PC-9 (cell line): Measurements from ENCODE around the gene EFNA3. TPM values are rescaled to one million over a fixed set of nuclear protein-coding genes. Genes with fewer than 3 reads are reported as not detected.

Source experiments
- BruUV-seq: library from RNA; stranded (reverse); fragments of 400-500 nt; replicated peaks from 2 replicates; lab custom pipeline; 2021; lab: Mats Ljungman, UMichigan
- CTCF ChIA-PET: fragments of 300-600 bp; sonication (Branson Sonifier 250); formaldehyde crosslinking; loops from one replicate; lab custom pipeline; 2022; ENCODE audit warnings: antibody characterized with exemption; lab: Charles Lee
- POLR2A ChIA-PET: fragments of 300-600 bp; sonication (Branson Sonifier 250); formaldehyde crosslinking; loops from one replicate; lab custom pipeline; 2022; ENCODE audit warnings: antibody characterized with exemption; ENCODE audit not compliant: unreplicated experiment; lab: Charles Lee
- DNase-seq, 2 experiments: peaks; one replicate each; pipeline versions ENCODE4 v3.0.0 to v3.0.0-alpha.2; 2015 to 2022; ENCODE audit warnings: mixed read lengths in 1 of 2
- H2AFZ ChIP-seq: fragments of 200-600 bp; sonication (generic); 2 replicates; pipeline ENCODE4 v1.8.1; 2017; ENCODE audit warnings: antibody characterized with exemption
- H3F3A ChIP-seq: fragments of 200-600 bp; sonication (generic); 2 replicates; pipeline ENCODE4 v1.8.1; 2017; ENCODE audit warnings: antibody characterized with exemption, mild to moderate bottlenecking, low read depth; ENCODE audit not compliant: insufficient read depth
- H3K27ac ChIP-seq: fragments of 200-600 bp; sonication (generic); 2 replicates; pipeline ENCODE4 v1.6.1; 2016; ENCODE audit warnings: mixed run types
- H3K27me3 ChIP-seq: fragments of 200-600 bp; sonication (generic); 2 replicates; pipeline ENCODE4 v1.6.1; 2016; ENCODE audit warnings: low read depth, mixed run types; ENCODE audit not compliant: insufficient read depth
- H3K36me3 ChIP-seq: fragments of 200-600 bp; sonication (generic); 2 replicates; pipeline ENCODE4 v1.6.1; 2016; ENCODE audit warnings: low read depth, mixed run types
- H3K4me1 ChIP-seq: fragments of 200-600 bp; sonication (generic); replicated peaks from 2 replicates; pipeline ENCODE4 v1.6.1; 2016; ENCODE audit warnings: mixed run types; ENCODE audit not compliant: insufficient read depth
- H3K4me2 ChIP-seq: fragments of 200-600 bp; sonication (generic); 2 replicates; pipeline ENCODE4 v1.6.1; 2017; ENCODE audit warnings: mixed run types
- H3K4me3 ChIP-seq: fragments of 200-600 bp; sonication (generic); 2 replicates; pipeline ENCODE4 v1.6.1; 2016; ENCODE audit warnings: mixed run types
- H3K79me2 ChIP-seq: fragments of 200-600 bp; sonication (generic); 2 replicates; pipeline ENCODE4 v1.6.1; 2017; ENCODE audit warnings: low read depth, mixed run types
- H3K9me2 ChIP-seq: fragments of 200-600 bp; sonication (generic); 2 replicates; pipeline ENCODE4 v1.8.1; 2017; ENCODE audit warnings: mild to moderate bottlenecking; ENCODE audit not compliant: insufficient read depth
- H3K9me3 ChIP-seq: fragments of 200-600 bp; sonication (generic); 2 replicates; pipeline ENCODE4 v1.8.1; 2016; ENCODE audit warnings: low read depth; ENCODE audit not compliant: insufficient read depth
- H4K20me1 ChIP-seq: fragments of 200-600 bp; sonication (generic); 2 replicates; pipeline ENCODE4 v1.8.1; 2017; ENCODE audit not compliant: insufficient read depth
- CTCF ChIP-seq: fragments of 200-600 bp; sonication (generic); conservative IDR thresholded peaks from 2 replicates; pipeline ENCODE4 v1.6.1; 2017; ENCODE audit warnings: mixed run types, antibody characterized with exemption, mild to moderate bottlenecking, moderate library complexity
- EZH2 ChIP-seq: fragments of 200-600 bp; sonication (generic); IDR thresholded peaks from 2 replicates; pipeline ENCODE4 v1.8.0; 2017; ENCODE audit warnings: antibody characterized with exemption, low read depth
- intact Hi-C: fragments of 100-400 bp; cut with micrococcal nuclease; formaldehyde crosslinking; loops from one replicate; pipeline ENCODE4 v1.10.0; 2022; ENCODE audit not compliant: unreplicated experiment
- total RNA-seq: library from RNA; stranded (reverse); gene quantifications from 2 replicates; pipeline ENCODE4 v1.2.3, GENCODE V29; 2021

EFNA3 gene
- total RNA-seq, 1 experiment from 2014 or later: 6.7 TPM

- BruUV-seq: no TSS peak
- DNase-seq: no peak
- Histone ChIP-seq H3K27me3 (no peaks in the 10 kb centered on the region), H3K9me2 (no peaks in the 10 kb centered on the region), H3K4me1 (no peaks in the 10 kb centered on the region), H3K9me3 (no peaks in the 10 kb centered on the region), H4K20me1 (no peaks in the 10 kb centered on the region; the same call in 1 of the 2 replicates), H3K27ac (no peak overlapping the region), H3K36me3 (no peaks in the 10 kb centered on the region), H3K79me2 (no peaks in the 10 kb centered on the region), H3F3A (0 out of 2 replicates have a peak, but pooled peaks cover 7% of the 10 kb centered on the region), H2AFZ (no peak overlapping the region), H3K4me2 (no peak overlapping the region), H3K4me3 (no peak overlapping the region)
- ChIA-PET POLR2A (no interaction called here), CTCF (no interaction called here)
- TF ChIP-seq CTCF: no peak
- TF ChIP-seq EZH2: no peak
- intact Hi-C loops: no loop called here
Measured at GRCh38 chr1:155103325-155103724, 24.7 kb downstream of the EFNA3 start.

GRCh38 chr1:155104605-155105534 lies 26.2 kb downstream of the EFNA3 start:
- no peaks in the 10 kb centered on the region for H3K79me2 ChIP-seq
- POLR2A ChIA-PET: no interaction called here

GRCh38 chr1:155105604-155106011 lies 27.0 kb downstream of the EFNA3 start:
- H2AFZ ChIP-seq: no peak overlapping the region
- no TSS peak for BruUV-seq
- H3K4me2 ChIP-seq: no peak overlapping the region
- no peaks in the 10 kb centered on the region for H3K36me3 ChIP-seq
- ChIA-PET POLR2A (no interaction called here), CTCF (no interaction called here)
- H3K9me2 ChIP-seq: no peaks in the 10 kb centered on the region
- DNase-seq: no peak
- H3K4me1 ChIP-seq: no peaks in the 10 kb centered on the region
- no peaks in the 10 kb centered on the region for H3K27me3 ChIP-seq
- H3K4me3 ChIP-seq: no peak overlapping the region
- no peaks in the 10 kb centered on the region for H3K9me3 ChIP-seq
- H4K20me1 ChIP-seq: no peaks in the 10 kb centered on the region; the same call in 1 of the 2 replicates
- 0 out of 2 replicates have a peak, but pooled peaks cover 4% of the 10 kb centered on the region for H3F3A ChIP-seq
- intact Hi-C loops: no loop called here
- no peaks in the 10 kb centered on the region for H3K79me2 ChIP-seq
- H3K27ac ChIP-seq: no peak overlapping the region
- TF ChIP-seq CTCF (no peak), EZH2 (no peak)

More at GRCh38 chr1:155104605-155105534, 26.2 kb downstream of the EFNA3 start:
- no peaks in the 10 kb centered on the region for H3K4me1 ChIP-seq
- no peak overlapping the region for H3K4me2 ChIP-seq
- H3K9me3 ChIP-seq: no peaks in the 10 kb centered on the region
- no peaks in the 10 kb centered on the region for H3K36me3 ChIP-seq
- intact Hi-C loops: no loop called here
- CTCF ChIA-PET: no interaction called here
- no TSS peak for BruUV-seq
- 0 out of 2 replicates have a peak, but pooled peaks cover 7% of the 10 kb centered on the region for H3F3A ChIP-seq
- TF ChIP-seq EZH2: no peak
- H4K20me1 ChIP-seq: no peaks in the 10 kb centered on the region; the same call in 1 of the 2 replicates
- DNase-seq: no peak
- no peaks in the 10 kb centered on the region for H3K9me2 ChIP-seq
- H3K27ac ChIP-seq: no peak overlapping the region
- no peak overlapping the region for H2AFZ ChIP-seq
- H3K4me3 ChIP-seq: no peak overlapping the region
- H3K27me3 ChIP-seq: no peaks in the 10 kb centered on the region
